Endothelial cell (in vitro differentiated cells): ENCODE measurements around the gene TSPAN31. TPM values are rescaled to one million over a fixed set of nuclear protein-coding genes. Genes with fewer than 3 reads are reported as not detected.

ENCODE experiments used
- DNase-seq: peaks from one replicate; pipeline ENCODE4 v3.0.0; 2021; ENCODE audit warnings: low spot score
- H3K27ac Mint-ChIP-seq: one replicate; pipeline ENCODE4 v1.8.0; 2021; ENCODE audit warnings: mixed read lengths, inconsistent platforms; ENCODE audit not compliant: unreplicated experiment
- H3K27me3 Mint-ChIP-seq: one replicate; pipeline ENCODE4 v1.8.0; 2021; ENCODE audit warnings: mild to moderate bottlenecking, moderate library complexity, mixed read lengths, inconsistent platforms; ENCODE audit not compliant: unreplicated experiment
- H3K36me3 Mint-ChIP-seq: one replicate; pipeline ENCODE4 v1.8.0; 2021; ENCODE audit warnings: mild to moderate bottlenecking, low read depth, mixed read lengths, inconsistent platforms; ENCODE audit not compliant: unreplicated experiment
- H3K4me1 Mint-ChIP-seq: one replicate; pipeline ENCODE4 v1.8.0; 2021; ENCODE audit warnings: mild to moderate bottlenecking, mixed read lengths, inconsistent platforms; ENCODE audit not compliant: unreplicated experiment
- H3K4me3 Mint-ChIP-seq: one replicate; pipeline ENCODE4 v1.8.0; 2021; ENCODE audit warnings: mild to moderate bottlenecking, mixed read lengths, inconsistent platforms; ENCODE audit not compliant: unreplicated experiment
- H3K9me3 Mint-ChIP-seq: one replicate; pipeline ENCODE4 v1.8.0; 2021; ENCODE audit warnings: mixed read lengths, inconsistent platforms; ENCODE audit not compliant: unreplicated experiment
- CTCF ChIP-seq: fragments of 200-600 bp; sonication (generic); IDR thresholded peaks from one replicate; pipeline ENCODE4 v1.5.0; 2021; ENCODE audit warnings: antibody characterized with exemption; ENCODE audit not compliant: unreplicated experiment
- total RNA-seq: library from RNA; stranded (reverse); fragmentation: NEBNext Ultra II Directional; extraction: Animal tissue kit (Norgen Biotek cat#: 25700); gene quantifications from one replicate; pipeline ENCODE4 v1.2.1, GENCODE V29; 2021; ENCODE audit not compliant: unreplicated experiment

The TSPAN31 gene
- total RNA-seq, 1 donor from 2014 or later: 21.8 TPM

GRCh38 chr12:57732726-57733593 is 11.9 kb upstream of the TSPAN31 start:
- peaks cover 43% of the 10 kb centered on the region for H3K27me3 Mint-ChIP-seq

GRCh38 chr12:57733928-57734327 is 10.9 kb upstream of the TSPAN31 start:
- no peak overlapping the region for H3K4me3 Mint-ChIP-seq
- peaks cover 22% of the 10 kb centered on the region for H3K4me1 Mint-ChIP-seq
- DNase-seq: no peak
- H3K27ac Mint-ChIP-seq: no peak overlapping the region
- no peaks in the 10 kb centered on the region for H3K9me3 Mint-ChIP-seq
- H3K27me3 Mint-ChIP-seq: peaks cover 36% of the 10 kb centered on the region
- no peak for TF ChIP-seq CTCF
- peaks cover 26% of the 10 kb centered on the region for H3K36me3 Mint-ChIP-seq

More at GRCh38 chr12:57732726-57733593, 11.9 kb upstream of the TSPAN31 start:
- H3K27ac Mint-ChIP-seq: no peak overlapping the region
- no peak for DNase-seq
- peaks cover 5% of the 10 kb centered on the region for H3K9me3 Mint-ChIP-seq
- no peak overlapping the region for H3K4me3 Mint-ChIP-seq
- H3K36me3 Mint-ChIP-seq: peaks cover 31% of the 10 kb centered on the region
- H3K4me1 Mint-ChIP-seq: peaks cover 21% of the 10 kb centered on the region
- no peak for TF ChIP-seq CTCF

GRCh38 chr12:57734591-57734990 is 10.2 kb upstream of the TSPAN31 start:
- H3K4me1 Mint-ChIP-seq: peaks cover 27% of the 10 kb centered on the region
- H3K9me3 Mint-ChIP-seq: no peaks in the 10 kb centered on the region
- peaks cover 32% of the 10 kb centered on the region for H3K36me3 Mint-ChIP-seq
- peak overlapping the region; percentile 58 for H3K27ac Mint-ChIP-seq
- H3K4me3 Mint-ChIP-seq: peak overlapping the region; percentile 82
- no peak for DNase-seq
- no peak for TF ChIP-seq CTCF
- H3K27me3 Mint-ChIP-seq: peaks cover 37% of the 10 kb centered on the region

- no peak for DNase-seq
- peak overlapping the region; percentile 58 for H3K27ac Mint-ChIP-seq
- H3K4me1 Mint-ChIP-seq: peaks cover 27% of the 10 kb centered on the region
- no peak for TF ChIP-seq CTCF
- H3K27me3 Mint-ChIP-seq: peaks cover 33% of the 10 kb centered on the region
- peaks cover 32% of the 10 kb centered on the region for H3K36me3 Mint-ChIP-seq
- no peaks in the 10 kb centered on the region for H3K9me3 Mint-ChIP-seq
- peak overlapping the region; percentile 82 for H3K4me3 Mint-ChIP-seq
Measured at GRCh38 chr12:57735198-57735855, 9.5 kb upstream of the TSPAN31 start.
